Mesenchymal stem cell (in vitro differentiated cells and primary cell): ENCODE results near the gene NFIX.
A peak's percentile ranks its signal among the peaks of the same experiment; 100 is the strongest.

Experiments used
- DNase-seq: peaks from one replicate; pipeline ENCODE4 v3.0.0-alpha.2; 2013
- H2AFZ ChIP-seq: one replicate; pipeline ENCODE4 v1.6.1; 2013; ENCODE audit warnings: low read depth, mild to moderate bottlenecking, control low read depth, inconsistent platforms, low read length, moderate library complexity
- H2AK5ac ChIP-seq: 2 replicates; pipeline ENCODE4 v1.6.1; 2013; ENCODE audit warnings: low read length, moderate library complexity, mild to moderate bottlenecking, inconsistent platforms; ENCODE audit not compliant: severe bottlenecking
- H2BK120ac ChIP-seq: one replicate; pipeline ENCODE4 v1.6.1; 2013; ENCODE audit warnings: low read depth, mild to moderate bottlenecking, inconsistent platforms, low read length, moderate library complexity
- H2BK12ac ChIP-seq, 2 experiments: one replicate each; pipeline ENCODE4 v1.6.1; 2013; ENCODE audit warnings: inconsistent platforms in 2 of 2, low read length in 2 of 2, mild to moderate bottlenecking in 2 of 2, moderate library complexity in 2 of 2, control low read depth in 1 of 2
- H2BK15ac ChIP-seq: one replicate; pipeline ENCODE4 v1.6.1; 2013; ENCODE audit warnings: mild to moderate bottlenecking, low read depth, inconsistent platforms; ENCODE audit not compliant: poor library complexity, severe bottlenecking
- H2BK5ac ChIP-seq: 2 replicates; pipeline ENCODE4 v1.6.1; 2013; ENCODE audit warnings: low read depth, mild to moderate bottlenecking, low read length, control low read depth, inconsistent platforms; ENCODE audit not compliant: poor library complexity, severe bottlenecking
- H3K14ac ChIP-seq, 2 experiments: one replicate each; pipeline ENCODE4 v1.6.1; 2013; ENCODE audit warnings: inconsistent platforms in 2 of 2, low read length in 2 of 2, control low read depth in 1 of 2, mild to moderate bottlenecking in 1 of 2, moderate library complexity in 1 of 2
- H3K18ac ChIP-seq, 2 experiments: one replicate each; pipeline ENCODE4 v1.6.1; 2013; ENCODE audit warnings: inconsistent platforms in 2 of 2, low read length in 2 of 2, control low read depth in 1 of 2, low read depth in 1 of 2, mild to moderate bottlenecking in 1 of 2
- H3K23ac ChIP-seq, 2 experiments: one replicate each; pipeline ENCODE4 v1.6.1; 2013; ENCODE audit warnings: inconsistent platforms in 2 of 2, low read length in 2 of 2, mild to moderate bottlenecking in 2 of 2, moderate library complexity in 2 of 2, control low read depth in 1 of 2
- H3K27ac ChIP-seq: 2 replicates; pipeline ENCODE4 v1.5.1; 2013; ENCODE audit warnings: mild to moderate bottlenecking, moderate library complexity, low read length, control low read depth, inconsistent platforms; ENCODE audit not compliant: poor library complexity, severe bottlenecking
- H3K27me3 ChIP-seq, 2 experiments: 2 replicates each; pipeline versions ENCODE4 v1.6.1 to v1.7.0; 2013; ENCODE audit warnings: low read length in 2 of 2, mild to moderate bottlenecking in 2 of 2, moderate library complexity in 2 of 2, control low read depth in 1 of 2, inconsistent platforms in 1 of 2; ENCODE audit not compliant: control insufficient read depth in 1 of 2, insufficient read depth in 1 of 2
- H3K36me3 ChIP-seq, 2 experiments: 2 replicates each; pipeline versions ENCODE4 v1.6.1 to v1.7.0; 2013; ENCODE audit warnings: low read length in 2 of 2, control low read depth in 1 of 2, inconsistent platforms in 1 of 2, low read depth in 1 of 2, mild to moderate bottlenecking in 1 of 2; ENCODE audit not compliant: insufficient read depth in 2 of 2, control insufficient read depth in 1 of 2
- H3K4ac ChIP-seq, 2 experiments: one replicate each; pipeline ENCODE4 v1.6.1; 2013; ENCODE audit warnings: inconsistent platforms in 2 of 2, low read length in 2 of 2, mild to moderate bottlenecking in 2 of 2, moderate library complexity in 2 of 2, control low read depth in 1 of 2, low read depth in 1 of 2
- H3K4me1 ChIP-seq: 2 replicates; pipeline ENCODE4 v1.6.1; 2013; ENCODE audit warnings: low read depth, low read length, control low read depth; ENCODE audit not compliant: control insufficient read depth, insufficient read depth
- H3K4me2 ChIP-seq: 2 replicates; pipeline ENCODE4 v1.6.1; 2013; ENCODE audit warnings: low read length, mild to moderate bottlenecking, inconsistent platforms; ENCODE audit not compliant: poor library complexity, severe bottlenecking
- H3K4me3 ChIP-seq, 2 experiments: 2 replicates each; pipeline versions ENCODE4 v1.5.1 to v1.7.0; 2013; ENCODE audit warnings: low read length in 2 of 2, mild to moderate bottlenecking in 2 of 2, control low read depth in 1 of 2, low read depth in 1 of 2; ENCODE audit not compliant: insufficient read depth in 1 of 2
- H3K79me1 ChIP-seq: replicated peaks from 2 replicates; pipeline ENCODE4 v1.6.1; 2013; ENCODE audit warnings: mild to moderate bottlenecking, control low read depth, low read length, inconsistent platforms; ENCODE audit not compliant: poor library complexity, severe bottlenecking
- H3K9ac ChIP-seq: 2 replicates; pipeline ENCODE4 v1.7.0; 2013; ENCODE audit warnings: mild to moderate bottlenecking, low read length, moderate library complexity
- H3K9me3 ChIP-seq: 2 replicates; pipeline ENCODE4 v1.7.0; 2013; ENCODE audit warnings: mild to moderate bottlenecking, low read length; ENCODE audit not compliant: control insufficient read depth
- H4K8ac ChIP-seq: one replicate; pipeline ENCODE4 v1.6.1; 2013; ENCODE audit warnings: inconsistent platforms, mild to moderate bottlenecking, low read length, moderate library complexity
- H4K91ac ChIP-seq: one replicate; pipeline ENCODE4 v1.6.1; 2013; ENCODE audit warnings: mild to moderate bottlenecking, low read length, inconsistent platforms
- WGBS: methylation state at CpG from one replicate; pipeline ENCODE4 v1.1.7; 2013; ENCODE audit warnings: mixed read lengths; 5-methylcytosine and 5-hydroxymethylcytosine counted together

Gene NFIX

DNA sequence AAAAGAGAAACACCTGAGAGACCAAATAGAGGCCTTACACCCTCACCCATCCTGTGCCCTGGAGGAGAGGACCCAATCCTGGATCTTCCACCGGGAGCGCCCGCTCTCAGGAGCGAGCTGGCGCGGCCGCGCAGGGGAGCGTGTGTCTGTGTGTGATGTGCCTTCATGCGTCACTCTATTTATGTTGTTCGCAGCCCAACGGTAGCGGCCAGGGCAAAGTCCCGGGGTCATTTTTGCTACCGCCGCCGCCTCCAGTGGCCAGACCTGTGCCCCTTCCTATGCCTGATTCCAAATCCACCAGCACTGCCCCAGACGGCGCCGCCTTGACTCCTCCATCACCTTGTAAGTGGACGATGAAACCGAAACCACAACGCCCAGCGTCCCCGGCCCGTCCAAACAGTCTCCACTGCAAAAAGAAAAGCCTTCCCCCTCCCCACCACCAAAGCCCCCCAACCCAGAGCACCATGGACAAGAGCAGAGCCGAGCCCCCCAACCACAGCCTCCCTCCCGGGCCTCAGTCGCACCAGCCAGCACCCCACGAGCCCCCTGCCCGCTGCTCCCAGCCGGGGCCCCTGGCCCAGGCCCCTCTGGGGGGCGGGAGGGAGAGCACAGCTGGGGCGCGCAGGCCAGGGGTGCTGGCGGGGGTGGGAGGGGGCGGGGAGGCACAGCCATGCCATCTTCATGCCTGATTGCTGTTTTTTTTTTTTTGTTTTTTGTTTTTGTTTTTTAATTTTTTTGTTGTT lies 92.7 kb downstream of the NFIX start:
- H2BK5ac ChIP-seq = no peak overlapping the region
- H2BK12ac ChIP-seq = no peak overlapping the region
- no peak overlapping the region for H2AFZ ChIP-seq
- no peak overlapping the region for H3K18ac ChIP-seq
- no peak overlapping the region for H3K9ac ChIP-seq
- H3K23ac ChIP-seq = no peak overlapping the region
- no peak overlapping the region for H3K4ac ChIP-seq
- H3K27me3 ChIP-seq = peaks cover 0 to 32% of the 10 kb centered on the region in 2 experiments
- no peaks in the 10 kb centered on the region for H3K9me3 ChIP-seq
- peaks cover 29% of the 10 kb centered on the region for H3K4me1 ChIP-seq
- H3K14ac ChIP-seq = no peak overlapping the region
- DNase-seq = no peak
- H3K4me2 ChIP-seq = no peak overlapping the region
- H2AK5ac ChIP-seq = no peak overlapping the region
- no peak overlapping the region for H3K27ac ChIP-seq
- WGBS = 92% methylated on average over 35 of the region's 37 CpGs
- no peak overlapping the region for H2BK15ac ChIP-seq
- H3K4me3 ChIP-seq = no peak overlapping the region
- peaks cover 0 to 76% of the 10 kb centered on the region in 2 experiments for H3K36me3 ChIP-seq
- no peaks in the 10 kb centered on the region for H3K79me1 ChIP-seq
- H2BK120ac ChIP-seq = no peak overlapping the region
- no peak overlapping the region for H4K8ac ChIP-seq
- no peak overlapping the region for H4K91ac ChIP-seq

- Histone ChIP-seq H3K23ac (no peak overlapping the region), H2AK5ac (no peak overlapping the region), H2BK15ac (no peak overlapping the region), H2BK120ac (no peak overlapping the region), H3K79me1 (no peaks in the 10 kb centered on the region), H2BK5ac (no peak overlapping the region), H4K91ac (no peak overlapping the region), H3K14ac (no peak overlapping the region), H4K8ac (no peak overlapping the region), H3K4ac (no peak overlapping the region), H3K9me3 (no peaks in the 10 kb centered on the region), H2AFZ (no peak overlapping the region), H3K4me2 (no peak overlapping the region), H3K36me3 (peaks cover 0 to 72% of the 10 kb centered on the region in 2 experiments), H2BK12ac (no peak overlapping the region), H3K9ac (peak overlapping the region; percentile 57), H3K18ac (no peak overlapping the region), H3K4me1 (peaks cover 31% of the 10 kb centered on the region), H3K4me3 (no peak overlapping the region), H3K27ac (no peak overlapping the region), H3K27me3 (peaks cover 0 to 34% of the 10 kb centered on the region in 2 experiments)
- no peak for DNase-seq
- 90% methylated on average over 3 of the region's 5 CpGs for WGBS
Observed at GRCh38 chr19:13089139-13089856, 94.0 kb downstream of the NFIX start.

- no peak overlapping the region for H2BK5ac ChIP-seq
- no peak overlapping the region for H2AFZ ChIP-seq
- H3K4me1 ChIP-seq = peaks cover 33% of the 10 kb centered on the region
- no peak overlapping the region for H3K23ac ChIP-seq
- peak overlapping the region; percentile 57 for H3K9ac ChIP-seq
- H3K27ac ChIP-seq = no peak overlapping the region
- DNase-seq = no peak
- peaks cover 0 to 38% of the 10 kb centered on the region in 2 experiments for H3K27me3 ChIP-seq
- H3K14ac ChIP-seq = no peak overlapping the region
- H2AK5ac ChIP-seq = no peak overlapping the region
- H3K36me3 ChIP-seq = peaks cover 0 to 73% of the 10 kb centered on the region in 2 experiments
- H3K4ac ChIP-seq = no peak overlapping the region
- H2BK12ac ChIP-seq = no peak overlapping the region
- no peak overlapping the region for H2BK15ac ChIP-seq
- H3K9me3 ChIP-seq = no peaks in the 10 kb centered on the region
- H3K4me2 ChIP-seq = no peak overlapping the region
- H3K4me3 ChIP-seq = no peak overlapping the region
- H4K8ac ChIP-seq = no peak overlapping the region
- no peak overlapping the region for H3K18ac ChIP-seq
- 85% methylated on average over 9 of the region's 12 CpGs for WGBS
- H4K91ac ChIP-seq = no peak overlapping the region
- no peak overlapping the region for H2BK120ac ChIP-seq
- H3K79me1 ChIP-seq = no peaks in the 10 kb centered on the region
Observed at GRCh38 chr19:13089857-13090507, 94.7 kb downstream of the NFIX start.
